GM12891 (cell line): ENCODE data around the gene ZNF536.

Experiments used
- DNase-seq: peaks from one replicate; pipeline ENCODE4 v3.0.0; 2011; ENCODE audit warnings: low spot score; ENCODE audit not compliant: insufficient read length
- FAIRE-seq: peaks from 2 replicates; lab custom pipeline; 2011; peaks lifted over from hg19 to GRCh38; lab: Jason Lieb, UNC
- PAX5 ChIP-seq: IDR thresholded peaks from 2 replicates; pipeline ENCODE4 v1.6.1; 2011; ENCODE audit warnings: low read length, moderate library complexity, mild to moderate bottlenecking; ENCODE audit not compliant: insufficient read depth, severe bottlenecking
- POLR2A ChIP-seq: IDR thresholded peaks from 2 replicates; pipeline ENCODE4 v1.6.1; 2011; ENCODE audit warnings: low read depth, low read length, control low read depth
- POLR2AphosphoS5 ChIP-seq: IDR thresholded peaks from 2 replicates; pipeline ENCODE4 v1.6.1; 2011; ENCODE audit warnings: low read depth, low read length, control low read depth
- POU2F2 ChIP-seq: IDR thresholded peaks from 2 replicates; pipeline ENCODE4 v1.6.1; 2011; ENCODE audit warnings: low read depth, mild to moderate bottlenecking, control low read depth, low read length, moderate library complexity
- SPI1 ChIP-seq: IDR thresholded peaks from 2 replicates; pipeline ENCODE4 v1.6.1; 2011; ENCODE audit warnings: low read depth, low read length, control low read depth
- TAF1 ChIP-seq: IDR thresholded peaks from 2 replicates; pipeline ENCODE4 v1.6.1; 2011; ENCODE audit warnings: low read depth, low read length, control low read depth

Gene ZNF536

DNA sequence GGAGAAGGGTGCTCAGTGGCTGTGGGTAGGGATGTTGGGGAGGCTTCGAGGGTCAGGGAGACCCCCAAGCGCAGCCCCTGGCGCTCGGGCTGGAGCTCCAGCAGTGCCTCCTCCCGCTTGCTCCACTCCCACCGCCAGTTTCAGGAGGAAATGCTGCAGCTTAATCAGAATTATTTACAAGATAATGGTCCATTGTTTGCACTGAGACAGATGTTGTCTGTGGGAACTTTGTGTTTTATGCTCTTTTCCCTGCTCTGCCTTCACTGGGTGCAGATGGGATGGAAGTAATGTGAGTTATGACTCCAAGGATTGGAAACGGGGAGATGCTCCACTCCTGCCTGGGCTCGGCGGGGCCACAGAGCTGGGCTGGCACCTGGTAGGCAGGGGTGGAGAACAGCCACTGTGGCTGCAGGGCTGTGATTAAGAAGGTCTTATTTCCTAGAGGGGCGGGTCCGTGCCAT lies 192.4 kb downstream of the ZNF536 start:
- TF ChIP-seq POLR2AphosphoS5: no peak
- no peak for TF ChIP-seq PAX5
- no peak for TF ChIP-seq POLR2A
- no peak for TF ChIP-seq TAF1
- no peak for TF ChIP-seq SPI1
- no peak for TF ChIP-seq POU2F2
- DNase-seq (no peak), FAIRE-seq (no peak)

DNA sequence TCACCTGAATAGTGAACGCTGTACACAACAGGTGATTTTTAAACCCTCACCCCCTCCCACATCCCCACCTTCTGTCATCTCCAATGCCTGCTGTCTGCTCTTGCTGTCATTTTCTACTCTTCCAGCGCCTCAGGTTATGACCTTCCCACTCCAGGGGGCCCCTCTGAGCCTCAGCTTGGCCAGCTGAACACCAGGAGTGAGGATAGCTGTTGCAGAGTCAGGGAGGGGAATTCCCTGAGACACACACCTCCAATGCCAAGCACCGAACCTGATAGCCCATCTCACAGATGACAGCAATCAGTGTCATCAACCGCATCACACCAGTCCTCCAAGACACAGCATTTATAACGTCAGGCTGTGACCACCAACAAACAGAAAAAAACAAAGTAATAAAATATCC lies 193.5 kb downstream of the ZNF536 start:
- no peak for FAIRE-seq
- TF ChIP-seq POLR2A: no peak
- TF ChIP-seq PAX5: no peak
- no peak for TF ChIP-seq SPI1
- no peak for TF ChIP-seq POU2F2
- no peak for TF ChIP-seq TAF1
- no peak for TF ChIP-seq POLR2AphosphoS5

GRCh38 chr19:30566681-30567420 lies 194.7 kb downstream of the ZNF536 start:
- FAIRE-seq (no peak), DNase-seq (no peak)
- no peak for TF ChIP-seq POLR2AphosphoS5
- no peak for TF ChIP-seq PAX5
- TF ChIP-seq POU2F2: no peak
- no peak for TF ChIP-seq POLR2A
- TF ChIP-seq TAF1: no peak
- TF ChIP-seq SPI1: no peak

More for the DNA sequence above, 193.5 kb downstream of the ZNF536 start:
- DNase-seq: no peak

DNA sequence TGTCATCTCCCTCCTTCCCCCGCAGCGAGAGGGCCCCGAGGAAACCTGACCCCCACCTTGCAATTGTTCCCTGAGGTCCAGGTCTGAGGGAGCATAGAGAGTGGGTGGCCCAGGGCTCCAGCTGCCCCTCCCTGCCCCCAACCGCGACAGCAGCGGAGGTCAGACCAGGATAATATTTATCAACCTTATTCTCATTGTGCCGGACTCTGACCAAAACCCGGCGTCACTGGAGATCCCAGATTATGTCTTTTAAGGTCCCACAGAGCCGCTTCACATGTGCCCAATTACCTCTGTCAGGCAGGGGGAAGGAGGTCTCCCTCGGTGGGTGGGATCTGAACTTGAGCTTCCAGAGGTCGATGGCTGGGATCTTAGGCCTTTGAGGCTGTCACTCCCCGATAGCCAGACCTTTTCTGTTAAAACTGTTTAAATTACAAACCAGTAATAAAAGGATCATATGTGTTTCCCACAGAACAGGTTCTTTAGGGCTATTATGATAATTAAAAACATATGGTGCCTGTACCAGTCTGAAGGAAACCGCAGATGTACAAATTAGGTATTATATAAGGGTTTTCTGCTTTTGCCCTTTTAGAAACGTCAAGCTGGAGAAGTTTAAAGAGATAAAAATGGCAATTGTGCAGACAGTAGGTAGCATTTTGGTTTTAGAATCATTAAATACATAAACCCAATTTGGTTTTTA lies 195.5 kb downstream of the ZNF536 start:
- FAIRE-seq (no peak), DNase-seq (no peak)
- TF ChIP-seq POLR2AphosphoS5 (no peak), POU2F2 (no peak), TAF1 (no peak), PAX5 (no peak), POLR2A (no peak), SPI1 (no peak)

DNA sequence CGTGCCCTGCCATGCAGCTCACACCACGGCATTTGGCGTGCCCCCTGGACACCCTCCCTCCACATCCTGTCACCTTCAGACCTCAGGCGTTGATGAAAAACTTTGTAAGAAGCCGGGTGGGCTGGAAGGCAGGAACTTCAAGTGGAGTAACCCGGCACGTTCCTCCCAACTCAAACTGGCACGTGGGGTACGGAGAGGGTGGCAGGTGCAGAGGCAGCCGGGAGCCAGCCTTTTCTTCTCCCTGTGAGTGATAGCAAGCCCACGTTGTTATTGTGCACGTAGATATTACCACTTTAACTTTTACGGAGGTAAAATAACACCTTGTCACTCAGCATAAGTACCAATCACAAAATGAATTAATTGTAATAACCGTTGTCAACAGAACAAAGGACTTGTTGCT lies 198.0 kb downstream of the ZNF536 start:
- TF ChIP-seq PAX5 (no peak), TAF1 (no peak), POU2F2 (no peak), POLR2A (no peak), SPI1 (no peak), POLR2AphosphoS5 (no peak)
- no peak for FAIRE-seq
- no peak for DNase-seq

DNA sequence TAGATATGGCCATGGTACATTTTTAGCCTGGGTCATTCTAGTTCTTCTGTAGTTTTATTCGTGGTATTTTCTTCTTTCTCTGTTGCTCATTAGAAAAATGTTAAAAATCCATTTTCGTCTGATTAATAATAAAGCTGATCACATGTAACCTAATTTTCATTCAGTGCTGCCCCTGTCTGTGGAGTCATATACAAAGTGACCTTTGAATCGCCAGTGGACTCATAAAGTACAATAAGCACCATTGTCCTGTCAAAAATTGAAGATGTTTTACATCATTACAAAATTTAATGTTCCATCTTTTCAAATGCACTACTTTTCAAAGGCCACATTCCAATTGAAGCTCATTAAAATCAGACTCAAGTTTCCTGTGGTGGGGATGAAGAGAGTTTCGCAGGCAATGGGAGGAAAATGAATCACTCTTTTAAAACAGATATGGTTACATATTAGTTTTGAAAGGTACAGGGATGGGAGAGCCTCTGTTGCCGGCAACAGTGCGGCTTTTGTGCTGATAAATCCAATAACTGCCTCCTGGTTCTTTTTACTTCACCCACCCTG lies 205.4 kb downstream of the ZNF536 start:
- TF ChIP-seq POLR2A: no peak
- TF ChIP-seq TAF1: no peak
- TF ChIP-seq SPI1: no peak
- no peak for TF ChIP-seq PAX5
- TF ChIP-seq POLR2AphosphoS5: no peak
- no peak for TF ChIP-seq POU2F2
- DNase-seq (no peak), FAIRE-seq (no peak)

GRCh38 chr19:30579419-30579818 lies 207.2 kb downstream of the ZNF536 start:
- DNase-seq (no peak), FAIRE-seq (no peak)
- TF ChIP-seq TAF1 (no peak), PAX5 (no peak), POU2F2 (no peak), POLR2A (no peak), SPI1 (no peak), POLR2AphosphoS5 (no peak)

DNA sequence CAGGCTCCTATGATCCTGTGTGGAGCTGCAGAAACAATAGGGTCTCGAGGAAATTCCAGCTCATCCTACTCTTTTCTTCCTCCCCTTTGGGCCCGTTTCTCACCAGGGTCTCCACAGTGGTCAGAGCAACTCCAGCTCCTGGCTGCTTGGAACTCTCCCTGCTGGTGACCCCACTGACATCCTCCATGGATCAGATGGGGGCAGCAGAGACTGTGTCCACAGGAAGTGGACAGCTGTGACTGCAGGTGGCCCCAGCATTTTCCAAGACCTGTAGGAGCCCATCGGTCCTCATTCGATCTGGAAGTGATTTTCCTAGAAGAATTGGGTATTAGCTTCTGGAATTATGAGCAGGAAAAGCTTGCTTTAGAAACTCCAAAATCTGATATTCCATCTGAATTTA lies 208.5 kb downstream of the ZNF536 start:
- FAIRE-seq (no peak), DNase-seq (no peak)
- TF ChIP-seq SPI1 (no peak), POLR2A (no peak), TAF1 (no peak), POLR2AphosphoS5 (no peak), POU2F2 (no peak), PAX5 (no peak)

GRCh38 chr19:30584090-30584489 lies 211.9 kb downstream of the ZNF536 start:
- FAIRE-seq (no peak), DNase-seq (no peak)
- TF ChIP-seq PAX5 (no peak), POU2F2 (no peak), SPI1 (no peak), TAF1 (no peak), POLR2AphosphoS5 (no peak), POLR2A (no peak)
